Activated naive CD4-positive, alpha-beta T cell treated with anti-CD3 and anti-CD28 coated beads, Interleukin-2, amount 10 ng/mL, durations not matched to agents 7 days and 5 days (primary cell): ENCODE data around the gene EID2B.
A peak's percentile ranks its signal among the peaks of the same experiment; 100 is the strongest.

Experiments
- CTCF ChIA-PET: fragments of 350-600 bp; sonication (Branson Sonifier 250); formaldehyde crosslinking; loops from one replicate; lab custom pipeline; 2021; ENCODE audit warnings: antibody characterized with exemption; lab: Charles Lee
- DNase-seq: peaks from one replicate; pipeline ENCODE4 v3.0.0-alpha.2; 2020
- H3K27ac Mint-ChIP-seq: one replicate; pipeline ENCODE4 v1.8.0; 2021; ENCODE audit warnings: mild to moderate bottlenecking, moderate library complexity, mixed read lengths
- H3K27me3 Mint-ChIP-seq: one replicate; pipeline ENCODE4 v1.8.0; 2021; ENCODE audit warnings: mild to moderate bottlenecking, mixed read lengths
- H3K36me3 Mint-ChIP-seq: one replicate; pipeline ENCODE4 v1.8.0; 2021; ENCODE audit warnings: mixed read lengths
- H3K4me1 Mint-ChIP-seq: one replicate; pipeline ENCODE4 v1.8.0; 2021; ENCODE audit warnings: mixed read lengths
- H3K4me3 Mint-ChIP-seq: one replicate; pipeline ENCODE4 v1.8.0; 2021; ENCODE audit warnings: mild to moderate bottlenecking, moderate library complexity, mixed read lengths
- H3K9me3 Mint-ChIP-seq: one replicate; pipeline ENCODE4 v1.8.0; 2021; ENCODE audit warnings: mixed read lengths

The EID2B gene

DNA sequence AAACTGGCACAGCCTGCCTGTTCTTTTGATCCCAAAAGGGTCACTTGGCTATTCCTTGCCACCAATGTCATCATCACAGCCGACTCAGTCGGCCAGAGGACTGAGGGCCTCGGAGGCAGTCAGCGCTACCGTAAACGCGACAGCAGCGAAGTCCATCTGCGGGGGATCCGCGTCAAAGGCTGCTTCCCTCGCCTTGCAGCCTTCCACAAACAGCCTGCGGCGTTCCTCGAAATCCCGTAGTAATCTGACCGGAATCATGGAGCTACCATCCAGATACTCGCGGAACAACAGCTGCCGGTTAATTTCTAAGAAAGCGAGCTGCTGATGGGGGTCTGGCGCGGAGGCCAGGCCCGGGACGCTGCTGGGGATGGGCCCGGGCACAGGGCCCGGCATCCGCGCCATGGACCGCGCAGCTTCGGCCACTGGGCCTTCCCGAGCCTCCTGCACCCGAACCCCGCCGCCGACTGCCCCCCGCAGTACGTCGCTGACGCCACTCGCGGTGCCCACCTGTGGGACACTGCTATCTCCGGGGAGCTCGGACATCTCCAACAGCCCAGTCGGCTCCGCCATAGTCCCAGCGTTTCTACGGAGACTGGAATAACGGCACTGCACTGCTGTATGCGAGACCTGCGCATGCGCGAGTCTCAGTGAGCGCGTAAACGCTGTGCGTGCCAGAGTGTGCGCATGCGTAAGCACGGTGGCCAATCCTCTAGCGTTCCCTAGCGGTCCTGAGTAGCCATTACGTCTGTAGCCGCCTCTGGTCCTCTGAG lies at the start of gene EID2B:
EID2B (minus strand) TSS at position 620 of the 770 bp plus-strand sequence; CDS start at position 570, 50 bp downstream.
- peak within 1 kb of the TSS; percentile 78 for H3K27ac Mint-ChIP-seq
- DNase-seq, result peak; percentile 96
- peak within 1 kb of the TSS; percentile 89 for H3K4me3 Mint-ChIP-seq
- CTCF ChIA-PET, result interaction anchor here (0.7 to 3.5 kb wide), 15 partner anchors 13 to 140 kb away, joined by 3 to 53 read pairs (median 5); partner anchors contain the start of gene RPS16
- no peaks in the 10 kb centered on the region for H3K9me3 Mint-ChIP-seq
- peaks cover 29% of the 10 kb centered on the region for H3K4me1 Mint-ChIP-seq
- no peaks in the 10 kb centered on the region for H3K27me3 Mint-ChIP-seq
- H3K36me3 Mint-ChIP-seq, result peaks cover 10% of the 10 kb centered on the region

DNA sequence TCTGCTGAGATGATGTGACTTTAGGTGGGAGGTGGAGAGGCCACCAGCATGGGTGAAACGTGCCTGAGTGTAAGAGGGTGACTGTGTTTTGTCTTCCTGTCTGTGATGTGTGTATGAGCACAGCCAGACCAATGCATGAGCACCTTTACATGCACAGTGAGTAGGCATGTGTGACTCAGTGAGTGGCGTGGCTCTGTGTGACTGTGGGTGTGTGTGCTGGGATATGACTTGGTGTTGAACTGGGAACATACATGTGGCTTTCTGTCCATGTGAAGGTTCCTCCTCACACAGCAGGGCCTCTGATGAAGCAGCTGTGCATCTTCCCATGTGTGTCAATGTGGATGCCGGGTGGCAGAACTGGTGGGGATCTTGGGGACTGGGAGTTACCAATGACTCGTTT lies 49.8 kb upstream of the EID2B start:
- no peak overlapping the region for H3K4me3 Mint-ChIP-seq
- H3K36me3 Mint-ChIP-seq, result no peaks in the 10 kb centered on the region
- H3K9me3 Mint-ChIP-seq, result peaks cover 8% of the 10 kb centered on the region
- CTCF ChIA-PET, result interaction anchor here (0.7 kb wide), 1 partner anchor 145 kb away, joined by 3 read pairs; no protein-coding TSS in a partner anchor
- H3K27me3 Mint-ChIP-seq, result peaks cover 6% of the 10 kb centered on the region
- DNase-seq, result no peak
- H3K4me1 Mint-ChIP-seq, result no peaks in the 10 kb centered on the region
- H3K27ac Mint-ChIP-seq, result no peak overlapping the region

- DNase-seq, result no peak
- H3K36me3 Mint-ChIP-seq, result no peaks in the 10 kb centered on the region
- CTCF ChIA-PET, result no interaction called here
- no peak overlapping the region for H3K27ac Mint-ChIP-seq
- H3K9me3 Mint-ChIP-seq, result peaks cover 6% of the 10 kb centered on the region
- no peaks in the 10 kb centered on the region for H3K4me1 Mint-ChIP-seq
- peaks cover 20% of the 10 kb centered on the region for H3K27me3 Mint-ChIP-seq
- H3K4me3 Mint-ChIP-seq, result no peak overlapping the region
Measured at GRCh38 chr19:39568604-39569003, 36.0 kb upstream of the EID2B start.

DNA sequence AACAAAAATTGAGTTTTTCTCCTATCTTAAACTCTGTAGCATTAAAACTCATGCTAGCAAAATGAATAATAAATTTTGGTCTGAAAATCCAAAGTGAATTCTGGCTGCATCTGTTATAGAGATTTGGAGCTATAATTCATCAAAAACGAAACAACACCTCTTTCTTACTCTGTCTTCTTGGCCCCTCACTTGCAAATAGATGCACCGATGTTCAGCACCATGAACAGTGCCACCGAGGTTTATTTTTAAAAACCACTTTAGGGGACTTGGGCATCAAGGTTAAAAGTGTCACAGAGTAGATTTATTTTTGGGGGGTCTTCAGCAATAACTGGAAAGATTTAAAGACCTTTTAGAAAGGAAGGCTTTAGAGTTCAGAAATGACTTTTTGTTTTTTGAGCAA lies 33.4 kb upstream of the EID2B start:
- CTCF ChIA-PET, result no interaction called here
- H3K27me3 Mint-ChIP-seq, result peaks cover 20% of the 10 kb centered on the region

GRCh38 chr19:39563408-39563807 lies 30.8 kb upstream of the EID2B start:
- H3K27ac Mint-ChIP-seq, result no peak overlapping the region
- CTCF ChIA-PET, result no interaction called here
- no peak for DNase-seq
- no peak overlapping the region for H3K4me3 Mint-ChIP-seq
- H3K4me1 Mint-ChIP-seq, result peaks cover 12% of the 10 kb centered on the region
- H3K27me3 Mint-ChIP-seq, result peaks cover 1% of the 10 kb centered on the region
- no peaks in the 10 kb centered on the region for H3K9me3 Mint-ChIP-seq
- H3K36me3 Mint-ChIP-seq, result peaks cover 1% of the 10 kb centered on the region

More for the DNA sequence above, 33.4 kb upstream of the EID2B start:
- Mint-ChIP-seq H3K36me3 (no peaks in the 10 kb centered on the region), H3K4me3 (no peak overlapping the region), H3K9me3 (no peaks in the 10 kb centered on the region), H3K27ac (no peak overlapping the region), H3K4me1 (no peaks in the 10 kb centered on the region)
- DNase-seq, result no peak

DNA sequence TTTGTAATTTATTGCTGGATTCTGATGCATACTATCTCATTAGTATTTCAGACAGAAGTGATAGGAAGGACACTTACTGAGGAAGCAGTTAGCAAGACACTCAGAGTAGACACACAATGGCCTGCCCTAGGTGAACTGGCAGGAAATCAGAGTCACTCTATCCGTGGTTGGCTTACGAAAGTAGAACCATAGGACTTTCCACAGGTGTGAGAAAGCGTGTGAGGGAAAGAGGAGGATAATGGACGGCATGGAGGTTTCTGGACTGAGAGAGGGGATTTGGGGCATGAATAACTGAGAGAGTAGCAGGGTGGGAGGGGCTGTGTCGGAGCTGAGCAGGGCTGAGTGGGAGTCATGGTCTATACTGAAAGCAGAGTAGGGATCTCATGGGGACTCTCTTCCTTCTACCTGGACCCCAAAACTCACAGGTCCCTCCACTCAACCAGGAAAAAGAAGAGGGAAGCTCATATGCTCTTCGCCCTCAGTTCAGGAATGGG lies 26.0 kb upstream of the EID2B start:
- Mint-ChIP-seq H3K9me3 (no peaks in the 10 kb centered on the region), H3K27me3 (no peaks in the 10 kb centered on the region), H3K4me1 (peaks cover 28% of the 10 kb centered on the region), H3K4me3 (peak overlapping the region; percentile 62), H3K36me3 (peaks cover 1% of the 10 kb centered on the region), H3K27ac (peak overlapping the region; percentile 93)
- DNase-seq, result peak; percentile 46
- CTCF ChIA-PET, result no interaction called here

DNA sequence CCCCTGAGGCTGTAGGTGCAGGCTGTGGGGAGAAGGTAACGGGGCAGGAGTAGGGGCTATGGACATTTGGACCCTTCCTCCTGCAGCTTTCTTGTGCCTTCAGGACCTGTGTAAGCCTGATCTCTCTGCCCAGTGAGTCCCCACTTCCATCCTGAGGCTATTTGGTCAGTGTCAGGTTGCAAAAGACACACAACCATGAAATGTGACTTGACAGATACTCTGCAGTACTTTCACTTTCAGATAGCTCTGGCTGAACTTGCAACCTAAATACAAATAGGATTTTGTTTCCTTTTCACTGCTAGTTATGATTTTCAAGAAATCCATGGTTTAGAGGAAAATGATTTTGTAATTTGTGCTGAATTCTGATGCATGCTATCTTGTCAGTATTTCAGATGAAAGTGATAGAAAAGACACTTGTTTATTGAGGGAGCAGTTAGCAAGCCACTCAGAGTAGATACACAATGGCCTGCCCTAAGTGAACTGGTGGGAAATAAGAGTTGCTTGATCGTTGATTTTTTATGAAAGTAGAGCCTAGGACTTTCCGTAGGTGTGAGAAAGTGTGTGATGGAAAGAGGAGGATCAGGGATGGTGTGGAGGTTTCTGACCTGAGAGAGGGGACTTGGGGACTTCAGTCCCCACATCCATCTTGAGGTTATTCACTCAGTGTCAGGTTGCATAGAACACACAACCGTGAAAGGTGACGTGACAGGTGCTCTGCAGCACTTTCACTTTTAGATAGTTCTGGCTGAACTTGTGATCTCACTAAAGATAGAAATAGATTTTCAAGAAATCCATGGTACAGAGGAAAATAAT lies 25.4 kb upstream of the EID2B start:
- peak overlapping the region; percentile 93 for H3K27ac Mint-ChIP-seq
- H3K9me3 Mint-ChIP-seq, result no peaks in the 10 kb centered on the region
- CTCF ChIA-PET, result interaction anchor here (1.0 kb wide), 1 partner anchor 12 kb away, joined by 3 read pairs; no protein-coding TSS in a partner anchor
- peak; percentile 59 for DNase-seq
- H3K36me3 Mint-ChIP-seq, result peaks cover 1% of the 10 kb centered on the region
- H3K4me1 Mint-ChIP-seq, result peaks cover 34% of the 10 kb centered on the region
- peak overlapping the region; percentile 62 for H3K4me3 Mint-ChIP-seq
- no peaks in the 10 kb centered on the region for H3K27me3 Mint-ChIP-seq

DNA sequence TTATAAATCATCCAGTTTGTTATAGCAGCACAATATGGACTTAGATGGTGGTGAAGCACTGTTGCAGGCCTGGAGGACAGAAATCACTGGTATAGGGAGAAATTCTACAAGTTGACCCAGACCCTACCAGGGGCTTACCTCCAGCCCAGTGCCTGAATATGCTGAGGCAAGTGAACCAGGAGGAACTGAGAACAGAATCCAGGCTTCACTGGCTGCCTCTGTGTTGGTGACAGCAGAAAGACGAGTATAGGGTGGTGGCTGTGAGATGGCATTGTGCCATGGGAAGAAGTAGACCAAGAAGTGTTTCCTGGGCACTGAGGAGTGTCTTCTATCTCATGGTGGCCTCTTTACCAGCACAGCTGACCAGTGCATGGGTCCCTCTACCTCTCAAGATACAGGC lies 23.2 kb upstream of the EID2B start:
- Mint-ChIP-seq H3K36me3 (peaks cover 1% of the 10 kb centered on the region), H3K4me1 (peaks cover 50% of the 10 kb centered on the region), H3K4me3 (no peak overlapping the region), H3K27ac (no peak overlapping the region), H3K27me3 (no peaks in the 10 kb centered on the region), H3K9me3 (no peaks in the 10 kb centered on the region)
- CTCF ChIA-PET, result no interaction called here
- no peak for DNase-seq

DNA sequence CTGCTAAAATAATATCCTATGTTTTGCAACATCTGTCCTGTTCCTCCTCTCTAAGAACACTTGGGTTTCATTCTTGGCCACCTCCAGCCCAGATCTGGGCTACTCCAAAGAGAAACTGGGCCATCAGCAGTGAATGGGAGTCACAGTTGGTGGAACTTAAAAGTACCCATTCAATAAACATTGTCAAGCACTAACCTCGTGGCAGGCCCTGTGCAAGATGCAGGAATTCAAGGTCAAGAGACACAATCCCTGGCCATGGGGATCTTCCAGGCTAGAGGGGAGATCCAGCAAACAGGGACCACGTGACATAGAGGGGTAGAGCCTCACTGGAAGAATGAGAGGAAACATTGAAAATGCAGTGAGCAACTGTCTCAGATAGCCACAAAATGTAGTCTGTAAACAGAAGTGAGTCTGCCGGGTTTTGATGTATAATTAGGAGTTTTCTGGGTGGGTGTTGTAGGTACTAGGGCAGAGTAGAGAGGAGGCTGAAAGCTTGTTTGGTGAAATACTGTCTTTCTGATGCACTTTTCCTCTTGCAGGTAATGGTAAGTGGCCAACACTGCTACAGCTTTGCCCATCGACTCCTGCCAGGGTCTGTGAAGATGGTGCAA lies 22.2 kb upstream of the EID2B start:
- Mint-ChIP-seq H3K36me3 (peaks cover 1% of the 10 kb centered on the region), H3K27me3 (no peaks in the 10 kb centered on the region), H3K4me3 (no peak overlapping the region), H3K9me3 (no peaks in the 10 kb centered on the region), H3K4me1 (peaks cover 52% of the 10 kb centered on the region), H3K27ac (no peak overlapping the region)
- CTCF ChIA-PET, result interaction anchor here (1.4 to 4.8 kb wide), 3 partner anchors 10 to 118 kb away, joined by 4 to 88 read pairs (median 7); no protein-coding TSS in a partner anchor
- no peak for DNase-seq

- H3K4me1 Mint-ChIP-seq, result peaks cover 38% of the 10 kb centered on the region
- CTCF ChIA-PET, result interaction anchor here (1.0 to 4.8 kb wide), 7 partner anchors 8 to 289 kb away, joined by 3 to 88 read pairs (median 3); no protein-coding TSS in a partner anchor
- H3K27me3 Mint-ChIP-seq, result no peaks in the 10 kb centered on the region
- no peaks in the 10 kb centered on the region for H3K36me3 Mint-ChIP-seq
- H3K4me3 Mint-ChIP-seq, result no peak overlapping the region
- H3K9me3 Mint-ChIP-seq, result no peaks in the 10 kb centered on the region
- no peak overlapping the region for H3K27ac Mint-ChIP-seq
- DNase-seq, result no peak
Measured at GRCh38 chr19:39553082-39553652, 20.5 kb upstream of the EID2B start.

GRCh38 chr19:39550197-39550596 lies 17.5 kb upstream of the EID2B start:
- CTCF ChIA-PET, result interaction anchor here (2.0 to 4.8 kb wide), 2 partner anchors 109 to 123 kb away, joined by 9 to 88 read pairs; no protein-coding TSS in a partner anchor
- Mint-ChIP-seq H3K36me3 (peaks cover 1% of the 10 kb centered on the region), H3K4me3 (no peak overlapping the region), H3K4me1 (peaks cover 42% of the 10 kb centered on the region), H3K27ac (no peak overlapping the region), H3K9me3 (peaks cover 4% of the 10 kb centered on the region), H3K27me3 (no peaks in the 10 kb centered on the region)
- no peak for DNase-seq

GRCh38 chr19:39546599-39546998 lies 13.9 kb upstream of the EID2B start:
- peaks cover 1% of the 10 kb centered on the region for H3K36me3 Mint-ChIP-seq
- no peak overlapping the region for H3K27ac Mint-ChIP-seq
- CTCF ChIA-PET, result interaction anchor here (0.6 to 3.0 kb wide), 4 partner anchors 81 to 127 kb away, joined by 3 to 16 read pairs (median 3); no protein-coding TSS in a partner anchor
- H3K27me3 Mint-ChIP-seq, result no peaks in the 10 kb centered on the region
- DNase-seq, result no peak
- H3K9me3 Mint-ChIP-seq, result peaks cover 4% of the 10 kb centered on the region
- H3K4me1 Mint-ChIP-seq, result peaks cover 53% of the 10 kb centered on the region
- H3K4me3 Mint-ChIP-seq, result no peak overlapping the region

DNA sequence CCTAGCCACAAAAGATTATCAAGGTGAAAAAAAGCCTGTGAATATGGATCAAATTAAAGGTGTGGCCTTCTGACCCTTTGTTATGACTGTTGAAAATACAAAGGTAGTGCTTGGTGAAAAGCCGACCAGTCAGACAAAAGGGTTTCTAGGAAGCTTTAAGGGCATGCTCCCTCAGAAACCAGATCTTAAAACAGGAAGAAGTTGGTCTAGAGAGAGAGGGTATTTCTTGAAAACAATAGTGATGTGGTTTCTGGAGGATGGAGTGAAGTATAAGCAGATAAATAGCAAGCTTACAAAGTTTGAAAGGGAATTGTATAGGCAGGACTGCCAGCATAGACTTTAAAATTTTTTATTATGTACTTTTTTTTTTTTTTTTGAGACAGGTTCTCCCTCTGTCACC lies 12.3 kb upstream of the EID2B start:
- Mint-ChIP-seq H3K9me3 (peaks cover 4% of the 10 kb centered on the region), H3K27me3 (no peaks in the 10 kb centered on the region), H3K4me1 (peaks cover 63% of the 10 kb centered on the region), H3K27ac (peak overlapping the region; percentile 80), H3K4me3 (peak overlapping the region; percentile 0), H3K36me3 (peaks cover 2% of the 10 kb centered on the region)
- CTCF ChIA-PET, result interaction anchor here (1.3 to 1.4 kb wide), 2 partner anchors 9 to 12 kb away, joined by 3 to 4 read pairs; no protein-coding TSS in a partner anchor
- DNase-seq, result no peak
